RPMI7951 (cell line): Measurements from ENCODE around the gene CDH23. TPM values are rescaled to one million over a fixed set of nuclear protein-coding genes. Genes with fewer than 3 reads are reported as not detected.
"Not testable (repeated sequence)": the region's sequence is repeated elsewhere in the genome, so short reads cannot be mapped to it uniquely, and the experiment has no call there.

Experiments used
- DNase-seq: peaks from one replicate; pipeline ENCODE4 v3.0.0-alpha.2; 2012; ENCODE audit warnings: low read depth
- total RNA-seq: library from RNA; depleted of rRNA; stranded (reverse); fragments of >200 nt; shearing (Covaris generic); gene quantifications from 2 replicates; pipeline ENCODE4 v1.2.3, GENCODE V29; 2014; rRNA removed

The CDH23 gene
- total RNA-seq, 1 experiment from 2014 or later = not detected

DNA sequence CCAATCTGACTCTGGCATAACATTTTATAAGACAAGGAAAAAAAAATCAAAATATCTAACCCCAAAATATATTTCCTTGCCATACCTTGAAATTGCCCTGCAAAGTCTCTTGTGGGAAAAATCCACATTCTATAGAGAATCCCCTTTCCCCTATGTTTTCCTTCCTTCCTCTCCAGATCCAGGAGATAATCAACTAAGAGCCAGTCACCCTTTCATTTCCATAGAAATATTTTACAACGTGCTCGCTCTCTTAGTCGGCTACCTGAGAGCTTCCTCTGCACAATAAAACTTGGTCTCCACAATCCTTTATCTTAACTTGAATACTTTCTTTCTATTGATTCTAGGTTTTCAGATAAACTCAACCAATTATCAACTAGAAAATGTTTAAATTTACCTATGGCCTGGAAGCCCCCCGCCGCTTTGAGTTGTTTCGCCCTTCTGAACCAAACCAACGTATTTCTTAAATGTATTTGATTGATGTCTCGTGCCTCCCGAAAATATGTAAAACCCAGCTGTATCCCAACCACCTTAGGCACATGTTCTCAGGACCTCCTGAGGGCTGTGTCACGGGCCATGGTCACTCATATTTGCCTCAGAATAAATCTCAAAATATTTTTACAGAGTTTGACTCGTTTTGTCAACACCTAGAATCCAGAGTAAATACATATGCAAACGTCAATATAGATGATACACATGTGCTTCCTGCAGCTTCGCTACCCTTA lies 453.5 kb downstream of the CDH23 start:
- DNase-seq = no peak

DNA sequence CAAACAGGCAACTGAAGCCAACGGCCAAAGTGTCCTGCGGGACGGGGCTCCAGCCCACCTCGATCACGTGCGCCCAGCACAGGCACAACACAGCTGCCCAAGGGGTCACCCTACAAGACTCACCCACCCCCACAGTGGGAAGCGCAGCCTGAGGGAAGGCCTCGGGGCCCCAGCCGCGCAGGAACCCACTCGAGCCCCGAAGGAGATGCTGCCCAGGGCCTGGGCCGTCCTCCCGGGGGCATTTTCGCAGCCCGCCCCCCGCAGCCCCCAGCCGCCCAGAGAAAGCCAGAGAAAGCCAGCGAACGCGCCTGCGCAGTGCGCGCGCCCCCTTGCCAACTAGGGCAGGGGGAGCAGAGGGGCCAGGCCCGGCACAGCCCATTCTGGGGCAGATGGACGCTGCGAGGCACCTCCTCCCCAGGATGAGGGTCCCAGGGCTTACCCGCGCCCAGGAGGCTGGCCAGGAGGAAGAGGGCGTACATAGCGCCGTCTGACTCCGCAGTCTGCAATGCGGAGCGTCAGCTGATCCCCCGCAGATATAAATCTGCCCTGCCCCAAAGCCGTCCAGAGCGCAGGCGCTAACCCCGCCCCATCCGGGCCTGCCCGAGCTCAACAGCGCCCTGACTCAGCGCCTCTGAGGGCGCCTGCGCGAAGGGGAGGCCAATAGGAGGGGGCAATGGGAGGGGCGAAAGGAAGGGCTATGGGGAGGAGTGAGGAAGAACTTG lies 454.2 kb downstream of the CDH23 start, which contains the start of gene PSAP:
TSS of gene PSAP (minus strand) at position 509 of the 722 bp plus-strand sequence. CDS start at position 479, 30 bp downstream.
- DNase-seq = peak; percentile 95

DNA sequence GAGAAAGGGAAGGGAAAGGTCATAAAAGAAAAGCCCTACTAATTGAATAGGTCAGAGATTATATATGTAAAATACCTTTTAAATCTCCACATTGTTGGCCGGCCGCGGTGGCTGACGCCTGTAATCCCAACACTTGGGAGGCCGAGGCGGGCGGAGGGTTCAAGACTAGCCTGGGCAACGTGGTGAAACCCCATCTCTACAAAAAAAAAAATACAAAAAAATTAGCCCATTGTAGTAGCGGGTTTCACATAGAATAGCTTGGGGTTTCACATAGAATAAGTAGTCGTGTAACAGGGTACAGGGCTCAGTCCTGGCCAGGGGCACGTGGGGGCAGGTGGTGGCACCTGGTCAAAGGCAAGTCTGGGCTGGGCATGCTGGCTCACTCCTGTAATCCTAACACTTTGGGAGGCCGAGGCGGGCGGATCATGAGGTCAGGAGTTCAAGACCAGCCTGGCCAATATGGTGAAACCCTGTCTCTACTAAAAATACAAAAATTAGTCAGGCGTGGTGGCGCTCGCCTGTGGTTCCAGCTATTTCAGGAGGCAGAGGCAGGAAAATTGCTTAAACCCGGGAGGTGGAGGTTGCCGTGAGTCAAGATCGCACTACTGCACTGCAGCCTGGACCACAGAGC lies 454.9 kb downstream of the CDH23 start:
- DNase-seq = not testable (repeated sequence)

DNA sequence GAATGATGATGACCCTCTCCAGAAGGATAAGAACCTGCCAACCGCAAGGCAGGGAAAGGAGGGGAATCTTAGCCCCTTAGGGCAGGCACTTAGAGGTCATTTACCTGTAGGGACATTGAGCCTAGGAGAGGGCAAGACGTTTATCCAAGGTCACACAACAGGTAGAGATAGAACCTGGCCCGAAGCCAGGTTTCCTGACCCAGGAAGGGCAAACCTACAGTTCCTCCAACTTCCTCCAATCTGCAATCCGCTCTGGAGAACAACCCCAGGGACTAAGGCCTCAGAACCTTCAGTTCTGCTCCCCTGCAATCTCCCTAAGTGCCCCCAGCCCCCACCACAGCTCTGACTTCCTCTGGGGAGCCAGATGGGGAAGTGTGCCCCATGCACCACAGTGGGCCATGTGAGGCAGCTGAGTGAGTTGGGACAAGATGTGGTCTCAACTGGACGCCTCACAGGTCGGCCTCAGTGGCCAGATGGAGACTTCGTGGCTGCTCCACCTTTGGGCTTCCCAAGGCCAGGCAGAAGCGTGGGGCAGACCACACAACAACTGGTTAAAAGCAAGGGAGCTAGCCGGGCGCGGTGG lies 455.7 kb downstream of the CDH23 start:
- no peak for DNase-seq

DNA sequence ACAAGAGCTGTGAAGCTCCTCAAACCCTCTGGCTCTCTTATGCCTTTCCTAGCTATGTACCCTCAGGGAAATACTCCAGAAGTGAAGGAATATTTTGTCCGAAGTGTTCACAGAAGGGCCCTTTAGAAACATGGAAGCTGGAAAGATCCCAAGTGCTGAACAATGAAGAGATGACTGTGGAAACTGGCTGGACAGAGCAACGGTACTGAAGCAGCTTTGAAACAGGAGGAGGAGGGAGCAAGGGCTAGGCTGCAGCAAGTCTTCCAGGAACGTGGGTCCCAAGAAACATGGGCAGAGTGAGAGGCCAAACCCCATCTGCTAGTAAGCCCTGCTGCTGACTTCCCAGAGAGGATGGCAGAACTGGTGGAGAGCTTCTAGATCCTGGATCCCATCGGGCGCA lies 457.3 kb downstream of the CDH23 start:
- DNase-seq = peak; percentile 54

DNA sequence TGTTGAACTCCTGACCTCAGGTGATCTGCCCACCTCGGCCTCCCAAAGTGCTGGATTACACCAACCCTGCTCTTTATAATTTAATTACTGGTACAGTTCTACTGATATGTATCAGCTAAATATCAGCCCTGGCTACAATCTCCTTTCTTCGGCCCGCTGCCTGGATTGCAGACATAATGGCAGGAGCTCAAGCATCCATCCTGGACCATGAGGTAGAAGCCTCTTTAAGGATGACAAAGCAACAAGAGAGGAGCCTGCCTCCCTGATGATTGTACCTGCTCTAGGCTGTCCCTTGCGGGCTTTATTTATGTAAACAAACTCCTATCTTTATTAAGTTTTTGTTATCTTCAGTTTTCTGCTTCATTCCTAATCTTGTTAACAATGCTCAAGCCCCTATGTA lies 459.9 kb downstream of the CDH23 start:
- no peak for DNase-seq

DNA sequence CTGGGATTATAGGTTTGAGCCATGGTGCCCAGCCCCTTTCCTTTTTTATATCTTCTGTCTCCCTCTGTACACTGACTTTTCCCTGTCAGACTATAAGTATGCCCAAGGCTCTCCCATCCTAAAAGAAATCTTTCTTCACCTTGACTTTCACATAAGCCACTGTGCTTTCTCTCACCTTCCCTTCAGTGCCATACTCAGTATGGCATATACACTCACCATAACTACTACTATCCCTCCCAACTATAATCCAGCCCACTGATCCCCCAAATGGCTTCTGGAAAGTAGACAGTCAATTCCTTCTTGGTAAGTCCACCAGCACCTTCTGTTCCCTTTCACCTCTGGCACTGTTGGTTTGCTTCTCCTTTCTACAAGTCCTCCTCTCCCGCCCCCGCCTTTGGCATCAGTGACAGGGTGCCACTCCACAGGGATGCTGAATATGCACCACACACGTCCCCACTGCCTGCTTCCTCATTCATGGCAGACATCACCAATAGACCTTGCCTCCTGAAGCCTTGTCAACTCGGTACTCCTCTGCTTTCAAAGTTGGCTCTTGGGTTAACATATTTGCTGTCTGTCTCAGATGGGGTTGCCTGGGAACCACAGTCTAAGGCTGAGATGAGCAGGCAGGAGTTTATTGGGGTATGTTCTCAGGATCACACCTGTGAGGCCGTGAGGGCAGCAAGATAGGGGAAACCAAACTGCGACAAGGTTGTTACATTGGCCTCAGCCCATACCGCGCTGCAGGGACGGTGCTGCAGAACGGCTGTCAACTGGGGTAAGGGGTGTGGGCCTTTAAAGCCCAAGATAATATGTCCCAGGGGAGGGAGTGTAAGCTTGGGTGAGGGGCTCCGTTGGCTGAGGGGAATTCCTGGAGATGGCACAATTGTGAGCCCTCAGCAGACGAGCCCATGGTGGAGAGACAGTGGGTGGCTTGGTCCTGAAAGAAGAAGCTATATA lies 461.5 kb downstream of the CDH23 start:
- DNase-seq = no peak

DNA sequence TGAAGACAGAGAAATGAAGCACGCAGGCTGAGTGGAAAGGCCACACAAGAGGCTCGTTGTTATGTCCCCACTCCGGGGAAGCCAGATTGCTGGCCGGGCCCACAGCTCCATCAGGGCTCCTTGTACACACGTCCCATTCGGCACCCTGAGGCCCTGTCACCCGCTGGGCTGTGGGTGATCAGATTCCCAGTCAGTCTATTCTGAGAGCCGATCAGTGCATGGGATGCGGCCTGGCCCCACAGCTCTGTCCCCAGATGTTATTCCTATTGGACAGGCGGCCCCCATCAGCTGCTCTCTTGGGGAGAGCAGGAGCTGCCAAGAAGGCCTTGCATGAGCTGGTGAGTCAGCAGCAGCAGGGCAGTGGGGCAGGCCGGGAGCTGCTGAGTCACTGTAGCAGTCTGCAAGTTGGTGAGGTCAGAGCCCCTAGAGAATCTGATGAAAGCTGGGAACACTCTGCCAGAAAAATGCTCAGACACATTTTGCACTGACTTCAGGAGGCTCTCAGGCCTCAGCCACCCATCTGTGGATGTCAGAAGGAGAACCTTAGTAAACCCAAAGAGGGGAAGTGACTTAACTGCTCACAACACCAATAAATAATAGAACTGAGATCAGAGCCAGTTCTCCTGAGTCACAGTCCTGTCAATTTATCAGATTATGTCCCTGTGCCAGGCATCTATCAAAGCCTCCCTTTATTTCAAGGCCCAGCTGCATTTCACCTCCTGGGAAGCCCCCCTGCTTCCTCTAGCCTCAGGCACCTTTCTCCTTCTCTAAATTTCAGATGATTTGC lies 463.7 kb downstream of the CDH23 start:
- DNase-seq = peak; percentile 99

DNA sequence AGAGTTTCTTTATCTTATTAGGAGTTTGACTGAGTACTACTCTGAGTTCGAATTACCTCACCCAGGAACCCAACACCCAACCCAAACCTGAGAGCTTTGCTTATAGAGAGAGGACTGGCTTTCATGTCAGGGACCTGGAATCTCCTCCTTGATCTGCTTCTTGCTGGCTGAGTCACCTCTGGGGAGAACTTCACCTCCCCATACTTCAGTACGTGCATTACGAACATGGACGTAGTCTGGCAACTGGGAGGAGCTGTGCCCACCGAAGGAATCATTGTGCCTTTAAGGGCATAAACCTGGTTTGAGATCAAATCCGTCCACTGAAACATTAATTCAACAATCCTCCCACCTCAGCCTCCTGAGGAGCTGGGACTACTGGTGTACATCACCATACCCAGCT lies 466.5 kb downstream of the CDH23 start:
- no peak for DNase-seq

DNA sequence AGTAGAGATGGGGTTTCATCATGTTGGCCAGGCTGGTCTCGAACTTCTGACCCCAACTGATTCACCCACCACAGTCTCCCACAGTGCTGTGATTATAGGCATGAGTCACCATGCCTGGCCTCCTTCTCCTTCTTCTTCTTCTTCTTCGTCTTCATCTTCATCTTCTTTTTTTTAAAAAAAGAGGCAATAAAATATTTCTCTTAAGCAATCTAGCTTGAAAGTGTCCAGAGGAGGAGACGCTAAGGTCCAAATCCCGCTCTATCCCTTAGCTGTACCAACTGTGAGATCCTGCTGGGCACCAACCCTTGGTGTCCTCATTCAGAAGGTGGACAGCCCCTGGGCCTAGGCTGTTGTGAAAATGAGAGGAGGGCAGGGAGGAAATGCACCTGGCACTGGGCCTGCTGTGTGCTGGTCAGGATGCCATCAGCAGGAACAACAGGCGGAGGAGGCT lies 468.2 kb downstream of the CDH23 start:
- DNase-seq = peak; percentile 55

Other genes with a start within 250 kb of the CDH23 start
- gene UNC5B, start 184.3 kb upstream of the CDH23 start, total RNA-seq = 19.3 and 25.3 TPM in 2 replicates
- 0.39 and 1.2 TPM in 2 replicates for gene SLC29A3, start 77.7 kb upstream of the CDH23 start, total RNA-seq